HEK293T (cell line): ENCODE data around the gene NAT8L.

ENCODE experiments used
- CTCF ChIA-PET: fragments of 350-600 bp; formaldehyde crosslinking; extraction: SDS; loops from one replicate; lab custom pipeline; 2021; ENCODE audit warnings: antibody characterized with exemption, inconsistent platforms; lab: Yijun Ruan, JAX
- POLR2A ChIA-PET: fragments of 350-600 bp; formaldehyde crosslinking; extraction: SDS; loops from one replicate; lab custom pipeline; 2020; ENCODE audit warnings: antibody characterized with exemption, inconsistent platforms; lab: Yijun Ruan, JAX
- DNase-seq: peaks from one replicate; pipeline ENCODE4 v3.0.0; 2012; ENCODE audit warnings: mixed read lengths; ENCODE audit errors: extremely low spot score
- ARNT ChIP-seq: fragments of 450-650 bp; IDR thresholded peaks from 2 replicates; pipeline ENCODE4 v1.6.1; 2017; ENCODE audit warnings: mild to moderate bottlenecking
- BHLHE40 ChIP-seq: fragments of 450-650 bp; IDR thresholded peaks from 2 replicates; pipeline ENCODE4 v1.6.1; 2016; ENCODE audit warnings: mild to moderate bottlenecking, moderate library complexity, borderline replicate concordance
- CTBP1 ChIP-seq: fragments of 450-650 bp; IDR thresholded peaks from 2 replicates; pipeline ENCODE4 v1.6.1; 2016; ENCODE audit warnings: borderline replicate concordance
- ELF4 ChIP-seq: fragments of 450-650 bp; IDR thresholded peaks from 2 replicates; pipeline ENCODE4 v1.6.1; 2017; ENCODE audit warnings: antibody characterized with exemption
- FOXA1 ChIP-seq: fragments of 450-650 bp; IDR thresholded peaks from 2 replicates; pipeline ENCODE4 v1.6.1; 2016; ENCODE audit warnings: mild to moderate bottlenecking
- FOXK2 ChIP-seq: fragments of 450-650 bp; IDR thresholded peaks from 2 replicates; pipeline ENCODE4 v1.6.1; 2016; ENCODE audit warnings: mild to moderate bottlenecking
- FOXM1 ChIP-seq: fragments of 450-650 bp; IDR thresholded peaks from 2 replicates; pipeline ENCODE4 v1.6.1; 2017; ENCODE audit warnings: mild to moderate bottlenecking, borderline replicate concordance
- HDGF ChIP-seq: fragments of 450-650 bp; IDR thresholded peaks from 2 replicates; pipeline ENCODE4 v1.6.1; 2017; ENCODE audit warnings: antibody characterized with exemption, borderline replicate concordance
- L3MBTL2 ChIP-seq: fragments of 450-650 bp; conservative IDR thresholded peaks from 2 replicates; pipeline ENCODE4 v1.6.1; 2016; ENCODE audit warnings: mild to moderate bottlenecking
- LEF1 ChIP-seq: fragments of 450-650 bp; IDR thresholded peaks from 2 replicates; pipeline ENCODE4 v1.6.1; 2017; ENCODE audit warnings: mild to moderate bottlenecking, borderline replicate concordance
- NFRKB ChIP-seq: fragments of 450-650 bp; IDR thresholded peaks from 2 replicates; pipeline ENCODE4 v1.6.1; 2016; ENCODE audit warnings: mild to moderate bottlenecking, moderate library complexity
- SP1 ChIP-seq: fragments of 450-650 bp; IDR thresholded peaks from 2 replicates; pipeline ENCODE4 v1.6.1; 2017
- SUZ12 ChIP-seq: fragments of 450-650 bp; IDR thresholded peaks from 2 replicates; pipeline ENCODE4 v1.6.1; 2016; ENCODE audit warnings: mild to moderate bottlenecking
- TARDBP ChIP-seq: fragments of 450-650 bp; IDR thresholded peaks from 2 replicates; pipeline ENCODE4 v1.6.1; 2016
- ZNF384 ChIP-seq: fragments of 450-650 bp; IDR thresholded peaks from 2 replicates; pipeline ENCODE4 v1.6.1; 2016
- TF ChIP-seq, protein P1 (sequence below): fragments of 450-650 bp; IDR thresholded peaks from 2 replicates; pipeline ENCODE4 v1.6.1; 2016

Gene NAT8L

GRCh38 chr4:2043396-2044118 lies 15.6 kb upstream of the NAT8L start:
- POLR2A ChIA-PET: interaction anchor here (0.6 kb wide), 2 partner anchors 13 to 34 kb away, joined by 3 read pairs; no protein-coding TSS in a partner anchor
- DNase-seq: no peak
- TF ChIP-seq ELF4: no peak
- TF ChIP-seq ZNF384: no peak
- TF ChIP-seq FOXM1: no peak
- no peak for TF ChIP-seq SUZ12
- CTCF ChIA-PET: no interaction called here

- CTCF ChIA-PET: no interaction called here
- TF ChIP-seq FOXK2 (no peak), BHLHE40 (no peak)
- POLR2A ChIA-PET: no interaction called here
- DNase-seq: no peak
Observed at GRCh38 chr4:2044119-2044485, 15.0 kb upstream of the NAT8L start.

DNA sequence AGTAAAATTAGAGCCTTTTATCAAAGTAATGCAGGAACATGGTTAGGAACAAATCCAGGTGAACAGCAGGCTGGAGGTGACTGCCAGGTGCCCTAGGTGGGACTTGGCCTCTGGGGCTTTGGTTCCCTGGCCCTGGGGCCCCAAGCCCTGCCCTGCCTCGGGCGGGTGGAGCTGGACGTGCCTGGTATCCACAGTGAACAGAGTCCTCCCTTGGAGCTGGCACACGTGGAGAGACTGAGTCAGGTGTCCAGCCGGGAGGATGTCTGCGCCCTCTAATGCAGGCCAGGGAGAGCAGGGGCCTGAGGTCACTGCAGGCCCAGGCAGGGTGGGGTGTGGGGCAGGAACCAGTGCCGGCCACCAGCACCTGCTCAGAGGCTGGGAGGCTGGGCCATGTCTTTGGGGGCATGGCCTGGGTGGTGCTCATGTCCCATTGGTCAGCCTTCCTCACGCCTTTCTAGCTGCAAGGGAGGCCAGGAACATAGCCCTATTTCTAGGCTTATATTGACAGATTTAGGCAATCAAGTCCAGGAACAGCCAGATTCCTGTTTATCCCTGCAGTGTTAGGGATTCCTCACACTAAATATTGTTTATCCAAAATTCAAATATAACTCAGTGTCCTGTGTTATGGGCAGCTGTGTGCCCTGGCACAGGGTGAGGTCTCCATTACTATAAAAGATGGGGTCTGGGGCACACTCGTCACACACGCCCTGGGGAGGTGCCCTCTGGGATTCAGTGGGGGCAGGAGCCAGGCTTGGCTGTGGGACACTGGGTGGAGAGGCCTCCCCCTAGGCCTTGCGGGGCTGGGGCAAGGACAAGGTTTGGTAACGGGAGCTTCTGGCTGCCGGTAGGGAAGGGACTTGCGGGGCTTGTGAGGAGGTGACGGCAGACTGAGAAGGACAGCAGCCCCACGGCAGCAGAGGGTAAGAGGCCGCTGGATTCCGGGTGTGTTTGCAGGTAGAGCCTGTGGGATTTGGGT lies 14.3 kb upstream of the NAT8L start:
- ChIA-PET CTCF (no interaction called here), POLR2A (interaction anchor here (1.9 kb wide), 1 partner anchor 35 kb away, joined by 5 read pairs; no protein-coding TSS in a partner anchor)
- no peak for DNase-seq
- TF ChIP-seq FOXA1 (no peak), HDGF (no peak), SUZ12 (no peak), L3MBTL2 (no peak), LEF1 (no peak), TARDBP (no peak), FOXM1 (no peak), FOXK2 (no peak), CTBP1 (no peak), BHLHE40 (no peak), SP1 (no peak), NFRKB (no peak), ARNT (no peak), ZNF384 (no peak), ELF4 (no peak)
- TF ChIP-seq, protein P1, sequence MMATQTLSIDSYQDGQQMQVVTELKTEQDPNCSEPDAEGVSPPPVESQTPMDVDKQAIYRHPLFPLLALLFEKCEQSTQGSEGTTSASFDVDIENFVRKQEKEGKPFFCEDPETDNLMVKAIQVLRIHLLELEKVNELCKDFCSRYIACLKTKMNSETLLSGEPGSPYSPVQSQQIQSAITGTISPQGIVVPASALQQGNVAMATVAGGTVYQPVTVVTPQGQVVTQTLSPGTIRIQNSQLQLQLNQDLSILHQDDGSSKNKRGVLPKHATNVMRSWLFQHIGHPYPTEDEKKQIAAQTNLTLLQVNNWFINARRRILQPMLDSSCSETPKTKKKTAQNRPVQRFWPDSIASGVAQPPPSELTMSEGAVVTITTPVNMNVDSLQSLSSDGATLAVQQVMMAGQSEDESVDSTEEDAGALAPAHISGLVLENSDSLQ: no peak

- DNase-seq: no peak
- ChIA-PET CTCF (no interaction called here), POLR2A (interaction anchor here (1.9 kb wide), 1 partner anchor 36 kb away, joined by 5 read pairs; no protein-coding TSS in a partner anchor)
- TF ChIP-seq LEF1: no peak
- TF ChIP-seq, protein P1: no peak
- no peak for TF ChIP-seq BHLHE40
- TF ChIP-seq NFRKB: no peak
- TF ChIP-seq ELF4: no peak
- no peak for TF ChIP-seq FOXM1
Observed at GRCh38 chr4:2045518-2045951, 13.6 kb upstream of the NAT8L start.

DNA sequence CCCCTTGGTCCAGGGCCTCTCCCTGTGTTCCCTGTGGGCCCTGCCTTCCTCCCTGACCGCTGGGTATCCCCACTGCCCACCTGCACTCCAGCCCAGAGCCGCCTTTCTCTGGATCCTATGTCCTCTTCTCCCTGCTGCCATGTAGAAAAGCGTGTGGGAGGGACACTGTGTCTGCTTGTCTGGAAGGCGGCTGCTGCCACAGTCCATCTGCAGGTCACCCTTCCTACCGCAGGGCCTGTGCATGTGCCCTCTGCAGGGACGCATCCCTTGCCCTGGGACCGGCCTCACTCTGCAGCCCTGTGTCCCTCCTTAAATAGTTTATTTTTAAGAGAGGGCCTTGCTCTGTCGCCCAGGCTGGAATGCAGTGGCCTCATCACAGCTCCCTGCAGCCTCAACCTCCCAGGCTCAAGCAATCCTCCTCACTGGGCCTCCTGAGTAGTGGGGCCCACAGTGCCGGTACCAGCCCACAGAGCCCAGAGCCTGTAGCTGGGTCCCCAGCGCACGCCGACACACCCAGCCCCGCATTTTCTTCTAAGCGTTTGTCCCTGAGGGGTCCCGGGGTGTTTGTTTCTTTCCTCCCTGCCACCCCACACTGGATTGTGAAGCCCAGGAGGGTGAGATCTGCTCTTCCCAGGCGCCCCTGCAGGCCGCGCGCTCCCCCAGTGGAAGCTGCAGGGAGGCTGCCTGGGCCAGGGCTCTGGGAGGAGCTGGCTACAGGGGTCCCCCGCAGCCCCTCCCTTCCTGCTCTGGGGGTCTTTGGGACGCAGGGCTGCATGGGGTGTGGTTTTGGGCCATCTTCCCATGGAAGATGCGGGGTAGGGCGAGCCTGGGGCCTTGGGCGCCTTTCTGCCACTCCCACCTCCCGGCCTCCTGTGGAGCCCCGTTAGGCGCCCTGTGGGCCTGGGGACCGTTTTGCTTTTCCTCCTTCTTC lies 12.8 kb upstream of the NAT8L start:
- no peak for DNase-seq
- ChIA-PET POLR2A (interaction anchor here (0.5 to 1.9 kb wide), 2 partner anchors 37 to 94 kb away, joined by 3 to 5 read pairs; no protein-coding TSS in a partner anchor), CTCF (no interaction called here)
- TF ChIP-seq ELF4 (no peak), FOXA1 (no peak), SP1 (no peak), L3MBTL2 (no peak), CTBP1 (no peak), ARNT (no peak), HDGF (no peak), TARDBP (no peak), SUZ12 (no peak), FOXK2 (no peak), FOXM1 (no peak), ZNF384 (no peak), NFRKB (no peak)
- TF ChIP-seq, protein P1: no peak
